HEK293T (cell line): Measurements from ENCODE around the gene LNPEP.

Experiments
- CTCF ChIA-PET: fragments of 350-600 bp; formaldehyde crosslinking; extraction: SDS; loops from one replicate; lab custom pipeline; 2021; ENCODE audit warnings: antibody characterized with exemption, inconsistent platforms; lab: Yijun Ruan, JAX
- POLR2A ChIA-PET: fragments of 350-600 bp; formaldehyde crosslinking; extraction: SDS; loops from one replicate; lab custom pipeline; 2020; ENCODE audit warnings: antibody characterized with exemption, inconsistent platforms; lab: Yijun Ruan, JAX
- DNase-seq: peaks from one replicate; pipeline ENCODE4 v3.0.0; 2012; ENCODE audit warnings: mixed read lengths; ENCODE audit errors: extremely low spot score
- ARNT ChIP-seq: fragments of 450-650 bp; IDR thresholded peaks from 2 replicates; pipeline ENCODE4 v1.6.1; 2017; ENCODE audit warnings: mild to moderate bottlenecking
- BHLHE40 ChIP-seq: fragments of 450-650 bp; IDR thresholded peaks from 2 replicates; pipeline ENCODE4 v1.6.1; 2016; ENCODE audit warnings: mild to moderate bottlenecking, moderate library complexity, borderline replicate concordance
- CTBP1 ChIP-seq: fragments of 450-650 bp; IDR thresholded peaks from 2 replicates; pipeline ENCODE4 v1.6.1; 2016; ENCODE audit warnings: borderline replicate concordance
- ELF4 ChIP-seq: fragments of 450-650 bp; IDR thresholded peaks from 2 replicates; pipeline ENCODE4 v1.6.1; 2017; ENCODE audit warnings: antibody characterized with exemption
- FOXA1 ChIP-seq: fragments of 450-650 bp; IDR thresholded peaks from 2 replicates; pipeline ENCODE4 v1.6.1; 2016; ENCODE audit warnings: mild to moderate bottlenecking
- FOXK2 ChIP-seq: fragments of 450-650 bp; IDR thresholded peaks from 2 replicates; pipeline ENCODE4 v1.6.1; 2016; ENCODE audit warnings: mild to moderate bottlenecking
- FOXM1 ChIP-seq: fragments of 450-650 bp; IDR thresholded peaks from 2 replicates; pipeline ENCODE4 v1.6.1; 2017; ENCODE audit warnings: mild to moderate bottlenecking, borderline replicate concordance
- HDGF ChIP-seq: fragments of 450-650 bp; IDR thresholded peaks from 2 replicates; pipeline ENCODE4 v1.6.1; 2017; ENCODE audit warnings: antibody characterized with exemption, borderline replicate concordance
- L3MBTL2 ChIP-seq: fragments of 450-650 bp; conservative IDR thresholded peaks from 2 replicates; pipeline ENCODE4 v1.6.1; 2016; ENCODE audit warnings: mild to moderate bottlenecking
- LEF1 ChIP-seq: fragments of 450-650 bp; IDR thresholded peaks from 2 replicates; pipeline ENCODE4 v1.6.1; 2017; ENCODE audit warnings: mild to moderate bottlenecking, borderline replicate concordance
- NFRKB ChIP-seq: fragments of 450-650 bp; IDR thresholded peaks from 2 replicates; pipeline ENCODE4 v1.6.1; 2016; ENCODE audit warnings: mild to moderate bottlenecking, moderate library complexity
- PKNOX1 ChIP-seq: fragments of 450-650 bp; IDR thresholded peaks from 2 replicates; pipeline ENCODE4 v1.6.1; 2016
- SP1 ChIP-seq: fragments of 450-650 bp; IDR thresholded peaks from 2 replicates; pipeline ENCODE4 v1.6.1; 2017
- SUZ12 ChIP-seq: fragments of 450-650 bp; IDR thresholded peaks from 2 replicates; pipeline ENCODE4 v1.6.1; 2016; ENCODE audit warnings: mild to moderate bottlenecking
- TARDBP ChIP-seq: fragments of 450-650 bp; IDR thresholded peaks from 2 replicates; pipeline ENCODE4 v1.6.1; 2016
- ZNF384 ChIP-seq: fragments of 450-650 bp; IDR thresholded peaks from 2 replicates; pipeline ENCODE4 v1.6.1; 2016

The LNPEP gene

GRCh38 chr5:97071993-97072392 is 136.1 kb downstream of the LNPEP start:
- POLR2A ChIA-PET = no interaction called here
- no peak for DNase-seq
- TF ChIP-seq LEF1 (no peak), FOXK2 (no peak), ARNT (no peak), L3MBTL2 (no peak), CTBP1 (no peak), FOXA1 (no peak), PKNOX1 (no peak), NFRKB (no peak), TARDBP (no peak), BHLHE40 (no peak), ZNF384 (no peak), FOXM1 (no peak), SUZ12 (no peak), SP1 (no peak), ELF4 (no peak), HDGF (no peak)
- CTCF ChIA-PET = no interaction called here

- ChIA-PET CTCF (no interaction called here), POLR2A (no interaction called here)
- no peak for DNase-seq
- no peak for TF ChIP-seq SP1
- TF ChIP-seq FOXM1 = no peak
- no peak for TF ChIP-seq BHLHE40
- no peak for TF ChIP-seq CTBP1
- no peak for TF ChIP-seq FOXA1
- no peak for TF ChIP-seq ZNF384
- TF ChIP-seq LEF1 = no peak
- TF ChIP-seq TARDBP = no peak
- TF ChIP-seq PKNOX1 = no peak
- no peak for TF ChIP-seq FOXK2
- TF ChIP-seq L3MBTL2 = no peak
- no peak for TF ChIP-seq NFRKB
- no peak for TF ChIP-seq ELF4
- no peak for TF ChIP-seq SUZ12
- TF ChIP-seq ARNT = no peak
- TF ChIP-seq HDGF = no peak
These were observed 136.8 kb downstream of the LNPEP start for GRCh38 chr5:97072696-97073095.

- DNase-seq = no peak
- CTCF ChIA-PET = no interaction called here
These were observed 137.5 kb downstream of the LNPEP start for GRCh38 chr5:97073420-97073819.

GRCh38 chr5:97074859-97075489 is 139.1 kb downstream of the LNPEP start:
- ChIA-PET CTCF (no interaction called here), POLR2A (no interaction called here)
- TF ChIP-seq ELF4 (no peak), FOXK2 (no peak), LEF1 (no peak), ARNT (no peak), ZNF384 (no peak), HDGF (no peak), PKNOX1 (no peak), NFRKB (no peak), SP1 (no peak), SUZ12 (no peak)
- no peak for DNase-seq

More at GRCh38 chr5:97073420-97073819, 137.5 kb downstream of the LNPEP start:
- POLR2A ChIA-PET = no interaction called here
- no peak for TF ChIP-seq FOXK2
- TF ChIP-seq SP1 = no peak
- no peak for TF ChIP-seq ZNF384
- TF ChIP-seq ARNT = no peak
- no peak for TF ChIP-seq FOXM1
- TF ChIP-seq LEF1 = no peak
- no peak for TF ChIP-seq CTBP1
- TF ChIP-seq PKNOX1 = no peak

- no peak for TF ChIP-seq FOXA1
- TF ChIP-seq TARDBP = no peak
- no peak for TF ChIP-seq SUZ12
- DNase-seq = no peak
- ChIA-PET POLR2A (no interaction called here), CTCF (no interaction called here)
These were observed 139.8 kb downstream of the LNPEP start for GRCh38 chr5:97075649-97076048.

- TF ChIP-seq NFRKB (no peak), LEF1 (no peak), FOXM1 (no peak), FOXK2 (no peak), SUZ12 (no peak)
- POLR2A ChIA-PET = no interaction called here
- CTCF ChIA-PET = no interaction called here
- DNase-seq = no peak
These were observed 140.2 kb downstream of the LNPEP start for GRCh38 chr5:97076098-97076497.

GRCh38 chr5:97077246-97077645 is 141.4 kb downstream of the LNPEP start:
- no peak for DNase-seq
- CTCF ChIA-PET = no interaction called here
- TF ChIP-seq L3MBTL2 = no peak
- TF ChIP-seq FOXK2 = no peak
- no peak for TF ChIP-seq ELF4
- TF ChIP-seq SUZ12 = no peak
- no peak for TF ChIP-seq TARDBP
- no peak for TF ChIP-seq BHLHE40
- no peak for TF ChIP-seq FOXA1
- no peak for TF ChIP-seq ARNT
- TF ChIP-seq FOXM1 = no peak
- TF ChIP-seq CTBP1 = no peak
- no peak for TF ChIP-seq SP1
- TF ChIP-seq HDGF = no peak
- TF ChIP-seq PKNOX1 = no peak
- TF ChIP-seq NFRKB = no peak
- TF ChIP-seq LEF1 = no peak
- TF ChIP-seq ZNF384 = no peak
- POLR2A ChIA-PET = no interaction called here
